HepG2 (cell line): ENCODE data around the gene PDPK1. TPM values are rescaled to one million over a fixed set of nuclear protein-coding genes. Genes with fewer than 3 reads are reported as not detected.

ENCODE experiments used
- HMGXB4 ChIP-seq, 2 experiments: sonication (generic) in 1 of 2; formaldehyde crosslinking in 1 of 2; IDR thresholded peaks; 2 replicates each; pipeline versions ENCODE4 v1.4.0 to v1.6.1; 2018 to 2020; ENCODE audit warnings: missing genetic modification reagents in 2 of 2, borderline replicate concordance in 1 of 2, low read depth in 1 of 2, mild to moderate bottlenecking in 1 of 2, missing biosample characterization in 1 of 2
- MATR3 ChIP-seq: sonication (generic); formaldehyde crosslinking; IDR thresholded peaks from 2 replicates; pipeline ENCODE4 v1.4.0; 2020; ENCODE audit warnings: missing genetic modification reagents
- MEIS2 ChIP-seq: sonication (generic); formaldehyde crosslinking; IDR thresholded peaks from 2 replicates; pipeline ENCODE4 v1.9.0; 2021; ENCODE audit warnings: mild to moderate bottlenecking, missing genetic modification reagents
- PHF20 ChIP-seq: sonication (generic); formaldehyde crosslinking; IDR thresholded peaks from 2 replicates; pipeline ENCODE4 v1.5.0; 2020; ENCODE audit warnings: mild to moderate bottlenecking, missing genetic modification reagents
- PLRG1 ChIP-seq: fragments of 450-650 bp; conservative IDR thresholded peaks from 2 replicates; pipeline ENCODE4 v1.6.1; 2016
- SNAI1 ChIP-seq: sonication (generic); formaldehyde crosslinking; IDR thresholded peaks from 2 replicates; pipeline ENCODE4 v1.5.0; 2020; ENCODE audit warnings: mild to moderate bottlenecking, missing genetic modification reagents, borderline replicate concordance
- ZC3H13 ChIP-seq: sonication (generic); formaldehyde crosslinking; IDR thresholded peaks from 2 replicates; pipeline ENCODE4 v1.8.1; 2023; ENCODE audit warnings: mild to moderate bottlenecking, missing genetic modification reagents, moderate library complexity
- ZFP82 ChIP-seq: sonication (generic); formaldehyde crosslinking; IDR thresholded peaks from 2 replicates; pipeline ENCODE4 v1.5.1; 2020; ENCODE audit warnings: mild to moderate bottlenecking, missing genetic modification reagents, borderline replicate concordance
- ZMYM2 ChIP-seq: sonication (generic); formaldehyde crosslinking; IDR thresholded peaks from 2 replicates; pipeline ENCODE4 v1.8.0; 2022; ENCODE audit warnings: mild to moderate bottlenecking, missing genetic modification reagents
- ZNF224 ChIP-seq: sonication (generic); formaldehyde crosslinking; IDR thresholded peaks from 2 replicates; pipeline ENCODE4 v1.5.0; 2020; ENCODE audit warnings: mild to moderate bottlenecking, missing genetic modification reagents
- ZNF468 ChIP-seq: sonication (generic); formaldehyde crosslinking; IDR thresholded peaks from 2 replicates; pipeline ENCODE4 v1.8.0; 2022; ENCODE audit warnings: mild to moderate bottlenecking, moderate library complexity, missing genetic modification reagents
- ZNF713 ChIP-seq: sonication (generic); formaldehyde crosslinking; IDR thresholded peaks from 2 replicates; pipeline ENCODE4 v1.4.0; 2020; ENCODE audit warnings: mild to moderate bottlenecking, missing genetic modification reagents
- polyA plus RNA-seq, 8 experiments: library from polyadenylated mRNA; depleted of rRNA in 3 of 8; stranded (reverse) in 7 of 8; unstranded in 1 of 8; fragments of >200 nt; fragmentation: Illumina TruSeq in 4 of 8; extraction: Trizol in 4 of 8; gene quantifications; 2 replicates each; pipeline versions ENCODE4 v1.2.1 to v1.2.3, GENCODE V29; 2011 to 2016; ENCODE audit warnings: low read depth in 4 of 8, missing spikeins in 1 of 8, mixed read lengths in 1 of 8; ENCODE audit not compliant: insufficient read depth in 1 of 8
- total RNA-seq, 5 experiments: library from RNA; depleted of rRNA; stranded (reverse); fragments of >200 nt; fragmentation: Illumina TruSeq; extraction: Trizol; gene quantifications; 2 replicates each; pipeline ENCODE4 v1.2.3, GENCODE V29; 2016; ENCODE audit warnings: low read depth in 1 of 5
- TF ChIP-seq, protein P1 (sequence below): sonication (generic); formaldehyde crosslinking; IDR thresholded peaks from 2 replicates; pipeline ENCODE4 v1.9.0; 2021; ENCODE audit warnings: mild to moderate bottlenecking, missing genetic modification reagents
- TF ChIP-seq, protein P2 (sequence below): sonication (generic); formaldehyde crosslinking; IDR thresholded peaks from 2 replicates; pipeline ENCODE4 v1.5.1; 2020; ENCODE audit warnings: mild to moderate bottlenecking, moderate library complexity, missing genetic modification reagents
- TF ChIP-seq, protein P3 (sequence below): sonication (generic); formaldehyde crosslinking; IDR thresholded peaks from 2 replicates; pipeline ENCODE4 v1.4.0; 2020; ENCODE audit warnings: missing genetic modification reagents; ENCODE audit errors: not compliant biosample characterization

PDPK1 gene
- total and polyA plus RNA-seq, 2 of the 13 experiments (the other 11 are each of a cell fraction or from before 2014, with no cell fraction given) = 59.6 to 129 TPM

DNA sequence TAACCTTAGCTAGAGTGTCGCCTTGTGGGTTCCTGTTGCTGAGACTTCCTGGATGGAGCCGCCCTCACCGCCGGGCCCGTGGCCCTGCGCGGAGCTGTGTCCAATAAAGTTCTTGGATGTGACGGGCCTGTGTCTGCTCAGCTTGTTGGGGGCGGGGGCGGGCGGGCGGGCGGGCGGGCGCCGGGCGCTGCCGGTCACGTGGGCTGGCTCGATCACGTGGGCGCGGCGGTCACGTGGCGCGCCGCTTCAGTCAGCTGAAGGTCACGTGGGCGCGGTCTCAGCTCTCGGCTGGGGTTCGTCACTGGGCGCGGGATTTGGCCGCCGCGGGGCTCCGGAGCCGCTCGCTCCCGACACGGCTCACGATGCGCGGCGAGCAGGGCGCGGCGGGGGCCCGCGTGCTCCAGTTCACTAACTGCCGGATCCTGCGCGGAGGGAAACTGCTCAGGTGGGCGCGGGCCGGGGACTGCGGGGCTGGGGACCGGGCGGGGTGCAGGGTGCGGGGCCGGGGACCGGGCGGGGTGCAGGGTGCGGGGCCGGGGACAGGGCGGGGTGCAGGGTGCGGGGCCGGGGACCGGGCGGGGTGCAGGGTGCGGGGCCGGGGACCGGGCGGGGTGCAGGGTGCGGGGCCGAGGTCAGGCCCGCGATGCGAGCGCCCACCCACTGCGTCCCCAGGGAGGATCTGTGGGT is 17.6 kb upstream of the PDPK1 start, which contains the start of gene AMDHD2 (continued):
- TF ChIP-seq, protein P1, sequence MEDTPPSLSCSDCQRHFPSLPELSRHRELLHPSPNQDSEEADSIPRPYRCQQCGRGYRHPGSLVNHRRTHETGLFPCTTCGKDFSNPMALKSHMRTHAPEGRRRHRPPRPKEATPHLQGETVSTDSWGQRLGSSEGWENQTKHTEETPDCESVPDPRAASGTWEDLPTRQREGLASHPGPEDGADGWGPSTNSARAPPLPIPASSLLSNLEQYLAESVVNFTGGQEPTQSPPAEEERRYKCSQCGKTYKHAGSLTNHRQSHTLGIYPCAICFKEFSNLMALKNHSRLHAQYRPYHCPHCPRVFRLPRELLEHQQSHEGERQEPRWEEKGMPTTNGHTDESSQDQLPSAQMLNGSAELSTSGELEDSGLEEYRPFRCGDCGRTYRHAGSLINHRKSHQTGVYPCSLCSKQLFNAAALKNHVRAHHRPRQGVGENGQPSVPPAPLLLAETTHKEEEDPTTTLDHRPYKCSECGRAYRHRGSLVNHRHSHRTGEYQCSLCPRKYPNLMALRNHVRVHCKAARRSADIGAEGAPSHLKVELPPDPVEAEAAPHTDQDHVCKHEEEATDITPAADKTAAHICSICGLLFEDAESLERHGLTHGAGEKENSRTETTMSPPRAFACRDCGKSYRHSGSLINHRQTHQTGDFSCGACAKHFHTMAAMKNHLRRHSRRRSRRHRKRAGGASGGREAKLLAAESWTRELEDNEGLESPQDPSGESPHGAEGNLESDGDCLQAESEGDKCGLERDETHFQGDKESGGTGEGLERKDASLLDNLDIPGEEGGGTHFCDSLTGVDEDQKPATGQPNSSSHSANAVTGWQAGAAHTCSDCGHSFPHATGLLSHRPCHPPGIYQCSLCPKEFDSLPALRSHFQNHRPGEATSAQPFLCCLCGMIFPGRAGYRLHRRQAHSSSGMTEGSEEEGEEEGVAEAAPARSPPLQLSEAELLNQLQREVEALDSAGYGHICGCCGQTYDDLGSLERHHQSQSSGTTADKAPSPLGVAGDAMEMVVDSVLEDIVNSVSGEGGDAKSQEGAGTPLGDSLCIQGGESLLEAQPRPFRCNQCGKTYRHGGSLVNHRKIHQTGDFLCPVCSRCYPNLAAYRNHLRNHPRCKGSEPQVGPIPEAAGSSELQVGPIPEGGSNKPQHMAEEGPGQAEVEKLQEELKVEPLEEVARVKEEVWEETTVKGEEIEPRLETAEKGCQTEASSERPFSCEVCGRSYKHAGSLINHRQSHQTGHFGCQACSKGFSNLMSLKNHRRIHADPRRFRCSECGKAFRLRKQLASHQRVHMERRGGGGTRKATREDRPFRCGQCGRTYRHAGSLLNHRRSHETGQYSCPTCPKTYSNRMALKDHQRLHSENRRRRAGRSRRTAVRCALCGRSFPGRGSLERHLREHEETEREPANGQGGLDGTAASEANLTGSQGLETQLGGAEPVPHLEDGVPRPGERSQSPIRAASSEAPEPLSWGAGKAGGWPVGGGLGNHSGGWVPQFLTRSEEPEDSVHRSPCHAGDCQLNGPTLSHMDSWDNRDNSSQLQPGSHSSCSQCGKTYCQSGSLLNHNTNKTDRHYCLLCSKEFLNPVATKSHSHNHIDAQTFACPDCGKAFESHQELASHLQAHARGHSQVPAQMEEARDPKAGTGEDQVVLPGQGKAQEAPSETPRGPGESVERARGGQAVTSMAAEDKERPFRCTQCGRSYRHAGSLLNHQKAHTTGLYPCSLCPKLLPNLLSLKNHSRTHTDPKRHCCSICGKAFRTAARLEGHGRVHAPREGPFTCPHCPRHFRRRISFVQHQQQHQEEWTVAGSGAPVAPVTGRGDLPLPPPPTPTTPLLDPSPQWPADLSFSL = no peak
- no peak for TF ChIP-seq MATR3 (CRISPR knock-in tag)
- no peak for TF ChIP-seq ZFP82 (CRISPR knock-in tag)
- TF ChIP-seq PLRG1 = no peak
- TF ChIP-seq PHF20 (CRISPR knock-in tag) = peak; percentile 79
- TF ChIP-seq MEIS2 (CRISPR knock-in tag) = peak; percentile 45; the same call in 1 of the 2 replicates
- no peak for TF ChIP-seq ZNF468
- TF ChIP-seq ZNF224 (CRISPR knock-in tag) = no peak
- no peak for TF ChIP-seq ZMYM2 (CRISPR knock-in tag)
- no peak for TF ChIP-seq ZNF713
- TF ChIP-seq, protein P2, sequence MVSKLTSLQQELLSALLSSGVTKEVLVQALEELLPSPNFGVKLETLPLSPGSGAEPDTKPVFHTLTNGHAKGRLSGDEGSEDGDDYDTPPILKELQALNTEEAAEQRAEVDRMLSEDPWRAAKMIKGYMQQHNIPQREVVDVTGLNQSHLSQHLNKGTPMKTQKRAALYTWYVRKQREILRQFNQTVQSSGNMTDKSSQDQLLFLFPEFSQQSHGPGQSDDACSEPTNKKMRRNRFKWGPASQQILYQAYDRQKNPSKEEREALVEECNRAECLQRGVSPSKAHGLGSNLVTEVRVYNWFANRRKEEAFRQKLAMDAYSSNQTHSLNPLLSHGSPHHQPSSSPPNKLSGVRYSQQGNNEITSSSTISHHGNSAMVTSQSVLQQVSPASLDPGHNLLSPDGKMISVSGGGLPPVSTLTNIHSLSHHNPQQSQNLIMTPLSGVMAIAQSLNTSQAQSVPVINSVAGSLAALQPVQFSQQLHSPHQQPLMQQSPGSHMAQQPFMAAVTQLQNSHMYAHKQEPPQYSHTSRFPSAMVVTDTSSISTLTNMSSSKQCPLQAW = no peak
- TF ChIP-seq, protein P3, sequence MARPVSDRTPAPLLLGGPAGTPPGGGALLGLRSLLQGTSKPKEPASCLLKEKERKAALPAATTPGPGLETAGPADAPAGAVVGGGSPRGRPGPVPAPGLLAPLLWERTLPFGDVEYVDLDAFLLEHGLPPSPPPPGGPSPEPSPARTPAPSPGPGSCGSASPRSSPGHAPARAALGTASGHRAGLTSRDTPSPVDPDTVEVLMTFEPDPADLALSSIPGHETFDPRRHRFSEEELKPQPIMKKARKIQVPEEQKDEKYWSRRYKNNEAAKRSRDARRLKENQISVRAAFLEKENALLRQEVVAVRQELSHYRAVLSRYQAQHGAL (CRISPR knock-in tag) = no peak
- no peak for TF ChIP-seq SNAI1 (CRISPR knock-in tag)
- TF ChIP-seq HMGXB4 (CRISPR knock-in tag; IDR thresholded peaks at IDR 0.05; ENCODE audit: borderline replicate concordance in 1 of 2, low read depth in 1 of 2) = peak in 1 of 2 experiments; percentile 13; a peak in 1 of 4 replicates
- peak; percentile 92 for TF ChIP-seq ZC3H13 (CRISPR knock-in tag)
